ENCODE measurements around the gene PDILT. TPM values are rescaled to one million over a fixed set of nuclear protein-coding genes. Genes with fewer than 3 reads are reported as not detected.

Gene PDILT
- total RNA-seq, 1 experiment from 2014 or later: not detected

GRCh38 chr16:20388854-20389253 lies 15.7 kb downstream of the PDILT start:
- Histone ChIP-seq H3K9ac (ENCODE audit: extremely low read depth, insufficient read length, low read length) (no peak overlapping the region), H3K56ac (ENCODE audit: insufficient read length, low read depth, low read length) (no peak overlapping the region), H3K14ac (ENCODE audit: insufficient read depth, low read length) (no peak overlapping the region), H3K79me1 (ENCODE audit: insufficient read depth, low read depth, low read length, poor library complexity, severe bottlenecking) (no peaks in the 10 kb centered on the region), H2BK12ac (ENCODE audit: insufficient read length, low read depth, low read length) (no peak overlapping the region), H2BK120ac (ENCODE audit: low read depth, low read length, poor library complexity, severe bottlenecking) (no peak overlapping the region), H2AFZ (ENCODE audit: low read length) (no peak overlapping the region), H4K8ac (replicated peaks; ENCODE audit: insufficient read length, low read depth, low read length) (no peak overlapping the region), H3K4ac (ENCODE audit: low read depth, low read length) (no peak overlapping the region), H3K4me2 (ENCODE audit: insufficient read depth, insufficient read length, low read length) (no peak overlapping the region), H3K9me3 (ENCODE audit: control insufficient read depth, low read depth, low read length) (no peaks in the 10 kb centered on the region), H3K27ac (ENCODE audit: insufficient read length, low read depth, low read length) (no peak overlapping the region), H4K5ac (ENCODE audit: insufficient read length, low read depth, low read length) (no peak overlapping the region), H3K18ac (ENCODE audit: insufficient read length, low read depth, low read length) (no peak overlapping the region), H3K23me2 (ENCODE audit: insufficient read length, low read depth, low read length, poor library complexity, severe bottlenecking) (peaks cover 5% of the 10 kb centered on the region), H3T11ph (ENCODE audit: low read length) (no peak overlapping the region), H4K91ac (ENCODE audit: insufficient read length, low read depth, low read length) (no peak overlapping the region), H2BK20ac (ENCODE audit: low read depth, low read length, poor library complexity, severe bottlenecking) (no peak overlapping the region), H3K27me3 (ENCODE audit: insufficient read depth, low read length) (no peaks in the 10 kb centered on the region), H3K4me1 (ENCODE audit: insufficient read depth, low read length) (no peaks in the 10 kb centered on the region), H2AK5ac (ENCODE audit: insufficient read length, low read length) (no peak overlapping the region), H4K20me1 (ENCODE audit: control insufficient read depth, insufficient read depth, insufficient read length) (no peaks in the 10 kb centered on the region), H3K23ac (ENCODE audit: insufficient read length, low read depth, low read length) (no peak overlapping the region), H3K79me2 (ENCODE audit: insufficient read depth, low read length) (no peaks in the 10 kb centered on the region), H2BK5ac (ENCODE audit: insufficient read length, low read length) (no peak overlapping the region), H2BK15ac (ENCODE audit: low read depth, low read length) (no peak overlapping the region)
- Mint-ChIP-seq H3K4me1 (peaks cover 8 to 12% of the 10 kb centered on the region in 2 experiments), H3K27me3 (ENCODE audit: low read depth) (peaks cover 10% of the 10 kb centered on the region), H3K27ac (no peak overlapping the region), H3K36me3 (ENCODE audit: insufficient read depth in 1 of 3, low read depth in 3 of 3) (no peaks in the 10 kb centered on the region), H3K9me3 (no peaks in the 10 kb centered on the region), H3K4me3 (no peak overlapping the region)
- no CpG with 5 or more reads among the region's 1 CpG for WGBS (ENCODE audit: extremely low coverage, insufficient read length, low lambda C conversion rate)
- TF ChIP-seq, protein P1, sequence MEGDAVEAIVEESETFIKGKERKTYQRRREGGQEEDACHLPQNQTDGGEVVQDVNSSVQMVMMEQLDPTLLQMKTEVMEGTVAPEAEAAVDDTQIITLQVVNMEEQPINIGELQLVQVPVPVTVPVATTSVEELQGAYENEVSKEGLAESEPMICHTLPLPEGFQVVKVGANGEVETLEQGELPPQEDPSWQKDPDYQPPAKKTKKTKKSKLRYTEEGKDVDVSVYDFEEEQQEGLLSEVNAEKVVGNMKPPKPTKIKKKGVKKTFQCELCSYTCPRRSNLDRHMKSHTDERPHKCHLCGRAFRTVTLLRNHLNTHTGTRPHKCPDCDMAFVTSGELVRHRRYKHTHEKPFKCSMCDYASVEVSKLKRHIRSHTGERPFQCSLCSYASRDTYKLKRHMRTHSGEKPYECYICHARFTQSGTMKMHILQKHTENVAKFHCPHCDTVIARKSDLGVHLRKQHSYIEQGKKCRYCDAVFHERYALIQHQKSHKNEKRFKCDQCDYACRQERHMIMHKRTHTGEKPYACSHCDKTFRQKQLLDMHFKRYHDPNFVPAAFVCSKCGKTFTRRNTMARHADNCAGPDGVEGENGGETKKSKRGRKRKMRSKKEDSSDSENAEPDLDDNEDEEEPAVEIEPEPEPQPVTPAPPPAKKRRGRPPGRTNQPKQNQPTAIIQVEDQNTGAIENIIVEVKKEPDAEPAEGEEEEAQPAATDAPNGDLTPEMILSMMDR (conservative IDR thresholded peaks at IDR 0.05): no peak
- no peak for DNase-seq

Measured in H9 (cell line).